ENCODE measurements around the gene EDA2R. TPM values are rescaled to one million over a fixed set of nuclear protein-coding genes. Genes with fewer than 3 reads are reported as not detected.

Gene EDA2R
- total RNA-seq, 1 experiment from 2014 or later: 0.05 TPM

DNA sequence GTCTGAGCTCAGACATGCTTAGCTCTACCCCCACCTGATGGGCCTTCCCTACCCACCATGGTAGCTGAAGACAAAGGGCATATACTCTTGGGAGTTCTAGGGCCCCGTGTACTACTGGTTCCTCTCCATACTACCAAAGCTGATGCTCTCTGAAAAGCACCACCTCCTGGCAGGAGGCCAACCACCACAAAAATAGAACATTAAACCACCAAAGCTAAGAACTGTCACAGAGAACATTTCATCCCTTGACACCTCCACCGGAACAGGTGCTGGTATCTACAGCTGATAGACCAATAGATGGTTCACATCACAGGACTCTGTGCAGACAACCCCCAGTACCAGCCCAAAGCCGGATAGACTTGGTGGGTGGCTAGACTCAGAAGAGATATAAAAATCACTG is 13.4 kb downstream of the EDA2R start:
- no peak overlapping the region for H3K4me3 ChIP-seq (ENCODE audit: low read depth in 2 of 2, low read length in 2 of 2)
- BruUV-seq (replicated peaks): no TSS peak
- DNase-seq (ENCODE audit: low read depth, low spot score) (no peak), ATAC-seq (no peak)
- H3K9me3 ChIP-seq (ENCODE audit: control insufficient read depth, insufficient read depth, low read depth, low read length): no peaks in the 10 kb centered on the region
- TF ChIP-seq REST (IDR thresholded peaks at IDR 0.05; ENCODE audit: insufficient read depth in 1 of 2, low read depth in 2 of 2, low read length in 1 of 2) (no peak), SIN3A (IDR thresholded peaks at IDR 0.05; ENCODE audit: borderline replicate concordance, insufficient read depth, low read depth, low read length) (no peak), POLR2AphosphoS5 (IDR thresholded peaks at IDR 0.05; ENCODE audit: low read depth, low read length) (no peak), TCF7L2 (IDR thresholded peaks at IDR 0.05; ENCODE audit: low read depth, low read length) (no peak)
- TF ChIP-seq, protein P1, sequence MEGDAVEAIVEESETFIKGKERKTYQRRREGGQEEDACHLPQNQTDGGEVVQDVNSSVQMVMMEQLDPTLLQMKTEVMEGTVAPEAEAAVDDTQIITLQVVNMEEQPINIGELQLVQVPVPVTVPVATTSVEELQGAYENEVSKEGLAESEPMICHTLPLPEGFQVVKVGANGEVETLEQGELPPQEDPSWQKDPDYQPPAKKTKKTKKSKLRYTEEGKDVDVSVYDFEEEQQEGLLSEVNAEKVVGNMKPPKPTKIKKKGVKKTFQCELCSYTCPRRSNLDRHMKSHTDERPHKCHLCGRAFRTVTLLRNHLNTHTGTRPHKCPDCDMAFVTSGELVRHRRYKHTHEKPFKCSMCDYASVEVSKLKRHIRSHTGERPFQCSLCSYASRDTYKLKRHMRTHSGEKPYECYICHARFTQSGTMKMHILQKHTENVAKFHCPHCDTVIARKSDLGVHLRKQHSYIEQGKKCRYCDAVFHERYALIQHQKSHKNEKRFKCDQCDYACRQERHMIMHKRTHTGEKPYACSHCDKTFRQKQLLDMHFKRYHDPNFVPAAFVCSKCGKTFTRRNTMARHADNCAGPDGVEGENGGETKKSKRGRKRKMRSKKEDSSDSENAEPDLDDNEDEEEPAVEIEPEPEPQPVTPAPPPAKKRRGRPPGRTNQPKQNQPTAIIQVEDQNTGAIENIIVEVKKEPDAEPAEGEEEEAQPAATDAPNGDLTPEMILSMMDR (IDR thresholded peaks at IDR 0.05): no peak
- ChIA-PET POLR2A (no interaction called here), CTCF (no interaction called here)
- no peaks in the 10 kb centered on the region for H3K36me3 ChIP-seq (ENCODE audit: control insufficient read depth, insufficient read depth, low read length)
- H3K27me3 ChIP-seq (ENCODE audit: control insufficient read depth, insufficient read depth, low read length): no peaks in the 10 kb centered on the region
- no peak overlapping the region for H3K27ac ChIP-seq (ENCODE audit: low read length)
- in situ Hi-C loops (cut with HindIII; ENCODE audit: low pct_unique_long_range_greater_than_20kb, low sequenced_read_pairs): no loop called here
- intact Hi-C loops (cut with micrococcal nuclease; ENCODE audit: unreplicated experiment): no loop called here
- no peaks in the 10 kb centered on the region for H3K4me1 ChIP-seq (ENCODE audit: control insufficient read depth, insufficient read depth, low read length)

- DNase-seq (ENCODE audit: low read depth, low spot score) (no peak), ATAC-seq (no peak)
- no peak overlapping the region for H3K4me3 ChIP-seq (ENCODE audit: low read depth in 2 of 2, low read length in 2 of 2)
- BruUV-seq (replicated peaks): no TSS peak
- H3K36me3 ChIP-seq (ENCODE audit: control insufficient read depth, insufficient read depth, low read length): no peaks in the 10 kb centered on the region
- CTCF ChIA-PET: no interaction called here
- H3K27ac ChIP-seq (ENCODE audit: low read length): no peak overlapping the region
- POLR2A ChIA-PET: no interaction called here
- intact Hi-C loops (cut with micrococcal nuclease; ENCODE audit: unreplicated experiment): no loop called here
- H3K4me1 ChIP-seq (ENCODE audit: control insufficient read depth, insufficient read depth, low read length): no peaks in the 10 kb centered on the region
- H3K9me3 ChIP-seq (ENCODE audit: control insufficient read depth, insufficient read depth, low read depth, low read length): no peaks in the 10 kb centered on the region
- in situ Hi-C loops (cut with HindIII; ENCODE audit: low pct_unique_long_range_greater_than_20kb, low sequenced_read_pairs): no loop called here
- TF ChIP-seq SIN3A (IDR thresholded peaks at IDR 0.05; ENCODE audit: borderline replicate concordance, insufficient read depth, low read depth, low read length): no peak
- no peaks in the 10 kb centered on the region for H3K27me3 ChIP-seq (ENCODE audit: control insufficient read depth, insufficient read depth, low read length)
Measured at GRCh38 chrX:66622209-66622608, 16.7 kb downstream of the EDA2R start.

DNA sequence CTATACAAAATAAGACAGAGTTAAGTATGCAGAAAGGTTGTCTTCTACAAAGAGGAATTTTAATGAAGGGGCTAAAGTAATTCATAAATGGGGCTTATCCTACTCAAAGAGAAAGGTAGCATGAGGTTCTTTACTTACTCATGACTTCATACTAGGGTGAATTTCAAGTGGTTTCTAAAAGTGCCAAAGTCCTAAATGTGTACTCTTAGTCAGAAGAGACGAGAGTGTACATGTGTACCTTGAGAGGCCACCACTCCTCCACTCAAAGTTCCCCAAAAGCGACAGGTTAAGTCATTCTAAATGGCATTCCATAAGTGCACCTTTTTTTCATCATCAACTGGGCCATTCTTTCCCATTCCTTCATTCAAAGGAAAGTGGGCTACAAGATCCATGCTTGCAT is 21.9 kb downstream of the EDA2R start:
- intact Hi-C loops (cut with micrococcal nuclease; ENCODE audit: unreplicated experiment): no loop called here
- no peak for TF ChIP-seq POLR2AphosphoS5 (IDR thresholded peaks at IDR 0.05; ENCODE audit: low read depth, low read length)
- no peak for TF ChIP-seq TCF7L2 (IDR thresholded peaks at IDR 0.05; ENCODE audit: low read depth, low read length)
- no peak for TF ChIP-seq REST (IDR thresholded peaks at IDR 0.05; ENCODE audit: insufficient read depth in 1 of 2, low read depth in 2 of 2, low read length in 1 of 2)
- TF ChIP-seq, protein P1 (IDR thresholded peaks at IDR 0.05): no peak
- no peak for TF ChIP-seq SIN3A (IDR thresholded peaks at IDR 0.05; ENCODE audit: borderline replicate concordance, insufficient read depth, low read depth, low read length)
- Histone ChIP-seq H3K4me3 (ENCODE audit: low read depth in 2 of 2, low read length in 2 of 2) (no peak overlapping the region), H3K36me3 (ENCODE audit: control insufficient read depth, insufficient read depth, low read length) (no peaks in the 10 kb centered on the region), H3K27ac (ENCODE audit: low read length) (no peak overlapping the region), H3K4me1 (ENCODE audit: control insufficient read depth, insufficient read depth, low read length) (no peaks in the 10 kb centered on the region), H3K27me3 (ENCODE audit: control insufficient read depth, insufficient read depth, low read length) (no peaks in the 10 kb centered on the region), H3K9me3 (ENCODE audit: control insufficient read depth, insufficient read depth, low read depth, low read length) (no peaks in the 10 kb centered on the region)
- in situ Hi-C loops (cut with HindIII; ENCODE audit: low pct_unique_long_range_greater_than_20kb, low sequenced_read_pairs): no loop called here
- no TSS peak for BruUV-seq (replicated peaks)
- ATAC-seq: no peak
- ChIA-PET CTCF (no interaction called here), POLR2A (no interaction called here)
- no peak for DNase-seq (ENCODE audit: low read depth, low spot score)

Measured in Panc1 (cell line).